Ascending aorta (tissue), 2 donors: ENCODE results near the gene KCNIP1. TPM values are rescaled to one million over a fixed set of nuclear protein-coding genes. Genes with fewer than 3 reads are reported as not detected.

Experiments used
- DNase-seq, 2 donors: peaks; one replicate each; pipeline ENCODE4 v3.0.0-alpha.2; 2019; ENCODE audit warnings: low spot score in 2 of 2
- H3K27ac ChIP-seq, 2 donors: fragments of 200-600 bp; sonication (generic); one replicate each; pipeline ENCODE4 v1.5.1; 2016 to 2017; ENCODE audit warnings: mild to moderate bottlenecking in 1 of 2
- H3K27me3 ChIP-seq: fragments of 200-600 bp; sonication (generic); one replicate; pipeline ENCODE4 v1.5.1; 2017
- H3K36me3 ChIP-seq, 2 donors: fragments of 200-600 bp; sonication (generic); one replicate each; pipeline ENCODE4 v1.5.1; 2016
- H3K4me1 ChIP-seq, 2 donors: fragments of 200-600 bp; sonication (generic); one replicate each; pipeline ENCODE4 v1.5.1; 2016 to 2017; ENCODE audit warnings: mild to moderate bottlenecking in 1 of 2
- H3K4me3 ChIP-seq, 2 donors: fragments of 200-600 bp; sonication (generic); one replicate each; pipeline ENCODE4 v1.5.1; 2016 to 2017; ENCODE audit warnings: mild to moderate bottlenecking in 1 of 2
- H3K9me3 ChIP-seq, 2 donors: fragments of 200-600 bp; sonication (generic); one replicate each; pipeline ENCODE4 v1.5.1; 2016
- CTCF ChIP-seq, 3 experiments: fragments of 200-600 bp in 2 of 3; fragments of 450-650 bp in 1 of 3; sonication (generic) in 2 of 3; IDR thresholded peaks; one replicate each; pipeline ENCODE4 v1.5.1; 2016 to 2019; ENCODE audit warnings: antibody characterized with exemption in 3 of 3, mild to moderate bottlenecking in 1 of 3, moderate library complexity in 1 of 3
- intact Hi-C: fragments of 100-400 bp; cut with DNase I; formaldehyde crosslinking; loops from one replicate; pipeline ENCODE4 v1.15.1; 2023
- total RNA-seq: library from RNA; depleted of rRNA; stranded (reverse); fragments of >200 nt; gene quantifications from one replicate; pipeline ENCODE4 v1.1.0, GENCODE V29; 2016

Gene KCNIP1
- total RNA-seq, 1 donor from 2014 or later: not detected

GRCh38 chr5:170629566-170630175 is 125.9 kb downstream of the KCNIP1 start:
- intact Hi-C loops: loop anchor here (5.0 to 10.0 kb wide), 6 partner anchors 242 to 758 kb away; partner anchors contain the start of genes KCNMB1 and NPM1
- no peak overlapping the region for H3K4me3 ChIP-seq
- H3K4me1 ChIP-seq: peaks cover 3 to 21% of the 10 kb centered on the region in 2 donors
- H3K27me3 ChIP-seq: no peaks in the 10 kb centered on the region
- no peaks in the 10 kb centered on the region for H3K9me3 ChIP-seq
- no peak overlapping the region for H3K27ac ChIP-seq
- H3K36me3 ChIP-seq: no peaks in the 10 kb centered on the region
- TF ChIP-seq CTCF (IDR thresholded peaks at IDR 0.05): no peak
- DNase-seq: peak in 1 of 2 donors; percentile 45

GRCh38 chr5:170630226-170630625 is 126.4 kb downstream of the KCNIP1 start:
- no peak for DNase-seq
- intact Hi-C loops: loop anchor here (5.0 to 10.0 kb wide), 5 partner anchors 243 to 757 kb away; partner anchors contain the start of genes KCNMB1 and NPM1
- Histone ChIP-seq H3K9me3 (no peaks in the 10 kb centered on the region), H3K4me3 (no peak overlapping the region), H3K27me3 (no peaks in the 10 kb centered on the region), H3K36me3 (no peaks in the 10 kb centered on the region), H3K4me1 (peaks cover 3 to 24% of the 10 kb centered on the region in 2 donors), H3K27ac (no peak overlapping the region)
- no peak for TF ChIP-seq CTCF (IDR thresholded peaks at IDR 0.05)

GRCh38 chr5:170630711-170631141 is 126.9 kb downstream of the KCNIP1 start:
- Histone ChIP-seq H3K36me3 (no peaks in the 10 kb centered on the region), H3K27me3 (no peaks in the 10 kb centered on the region), H3K9me3 (no peaks in the 10 kb centered on the region), H3K4me3 (no peak overlapping the region), H3K27ac (no peak overlapping the region), H3K4me1 (peaks cover 3 to 24% of the 10 kb centered on the region in 2 donors)
- peak in 1 of 2 donors; percentile 4 for DNase-seq
- intact Hi-C loops: loop anchor here (5.0 to 10.0 kb wide), 5 partner anchors 243 to 757 kb away; partner anchors contain the start of genes KCNMB1 and NPM1
- TF ChIP-seq CTCF (IDR thresholded peaks at IDR 0.05): no peak

- intact Hi-C loops: loop anchor here (5.0 to 10.0 kb wide), 5 partner anchors 244 to 756 kb away; partner anchors contain the start of genes KCNMB1 and NPM1
- peak in 1 of 2 donors; percentile 80 for DNase-seq
- H3K27ac ChIP-seq: peak overlapping the region; percentile 35 to 90
- H3K4me1 ChIP-seq: peaks cover 3 to 24% of the 10 kb centered on the region in 2 donors
- no peaks in the 10 kb centered on the region for H3K27me3 ChIP-seq
- H3K36me3 ChIP-seq: no peaks in the 10 kb centered on the region
- no peaks in the 10 kb centered on the region for H3K9me3 ChIP-seq
- TF ChIP-seq CTCF (IDR thresholded peaks at IDR 0.05): peak in 2 of 3 experiments; percentile 16 to 41
- H3K4me3 ChIP-seq: no peak overlapping the region
These were observed 127.8 kb downstream of the KCNIP1 start for GRCh38 chr5:170631466-170632195.

GRCh38 chr5:170632266-170632984 is 128.6 kb downstream of the KCNIP1 start:
- peaks cover 3 to 24% of the 10 kb centered on the region in 2 donors for H3K4me1 ChIP-seq
- no peaks in the 10 kb centered on the region for H3K9me3 ChIP-seq
- intact Hi-C loops: loop anchor here (5.0 to 10.0 kb wide), 5 partner anchors 245 to 755 kb away; partner anchors contain the start of genes KCNMB1 and NPM1
- H3K4me3 ChIP-seq: peak overlapping the region; percentile 28 to 53
- peak in 1 of 2 donors; percentile 64 for DNase-seq
- TF ChIP-seq CTCF (IDR thresholded peaks at IDR 0.05): no peak
- no peaks in the 10 kb centered on the region for H3K36me3 ChIP-seq
- peak overlapping the region; percentile 73 to 90 for H3K27ac ChIP-seq
- no peaks in the 10 kb centered on the region for H3K27me3 ChIP-seq
